A549 (cell line): ENCODE measurements around the gene TEX51.

ENCODE experiments used
- CEBPB ChIP-seq, 2 experiments: fragments of >200 bp in 1 of 2; sonication (Bioruptor Twin) in 1 of 2; formaldehyde crosslinking in 1 of 2; IDR thresholded peaks; 2 replicates each; pipeline ENCODE4 v1.6.1; 2012 to 2016
- HOXB5 ChIP-seq: fragments of 250-450 bp; sonication (Bioruptor Pico); IDR thresholded peaks from 2 replicates; pipeline ENCODE4 v1.5.0; 2020; ENCODE audit warnings: mild to moderate bottlenecking, moderate library complexity
- POLR2A ChIP-seq: IDR thresholded peaks from 2 replicates; pipeline ENCODE4 v1.6.1; 2012; ENCODE audit warnings: mild to moderate bottlenecking, low read length
- POLR2AphosphoS2 ChIP-seq: conservative IDR thresholded peaks from 2 replicates; pipeline ENCODE4 v1.6.1; 2012; ENCODE audit warnings: low read length, improper control_type of control experiment, inconsistent platforms
- RARB ChIP-seq: fragments of 250-450 bp; sonication (Bioruptor Pico); IDR thresholded peaks from 2 replicates; pipeline ENCODE4 v1.8.0; 2021; ENCODE audit warnings: mild to moderate bottlenecking, moderate library complexity
- TF ChIP-seq, protein P1 (sequence below): IDR thresholded peaks from 2 replicates; pipeline ENCODE4 v1.6.1; 2012
- TF ChIP-seq, protein P2 (sequence below): fragments of >200 bp; sonication (Bioruptor Twin); formaldehyde crosslinking; IDR thresholded peaks from 3 replicates; pipeline ENCODE4 v1.5.1; 2016
- TF ChIP-seq, protein P3 (sequence below): IDR thresholded peaks from 2 replicates; pipeline ENCODE4 v1.6.1; 2012
- TF ChIP-seq, protein P4 (sequence below): fragments of 150-350 bp; IDR thresholded peaks from 2 replicates; pipeline ENCODE4 v1.6.1; 2014; ENCODE audit warnings: low read depth, mild to moderate bottlenecking, low read length

DNA sequence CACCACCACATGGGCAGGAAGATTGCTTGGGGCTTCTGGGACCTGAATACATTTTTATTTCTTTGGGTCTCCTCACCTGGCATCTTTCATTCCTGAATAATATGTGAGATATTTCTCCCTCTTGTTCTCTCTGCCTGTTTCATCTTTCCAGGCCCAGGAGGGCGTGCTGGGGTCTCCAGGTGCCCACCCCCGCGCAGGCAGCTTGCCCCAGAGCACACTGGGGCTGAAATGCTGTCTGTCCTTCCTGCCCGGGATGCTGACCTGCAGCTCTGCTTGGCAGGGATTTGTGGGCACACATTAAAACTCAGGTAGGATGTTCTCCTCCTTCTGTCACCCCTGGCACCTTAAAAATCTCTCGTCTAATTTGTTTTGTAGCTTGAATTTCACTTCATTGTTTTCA is 39.7 kb upstream of the TEX51 start:
- TF ChIP-seq, protein P1, sequence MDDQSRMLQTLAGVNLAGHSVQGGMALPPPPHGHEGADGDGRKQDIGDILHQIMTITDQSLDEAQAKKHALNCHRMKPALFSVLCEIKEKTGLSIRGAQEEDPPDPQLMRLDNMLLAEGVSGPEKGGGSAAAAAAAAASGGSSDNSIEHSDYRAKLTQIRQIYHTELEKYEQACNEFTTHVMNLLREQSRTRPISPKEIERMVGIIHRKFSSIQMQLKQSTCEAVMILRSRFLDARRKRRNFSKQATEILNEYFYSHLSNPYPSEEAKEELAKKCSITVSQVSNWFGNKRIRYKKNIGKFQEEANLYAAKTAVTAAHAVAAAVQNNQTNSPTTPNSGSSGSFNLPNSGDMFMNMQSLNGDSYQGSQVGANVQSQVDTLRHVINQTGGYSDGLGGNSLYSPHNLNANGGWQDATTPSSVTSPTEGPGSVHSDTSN = no peak
- TF ChIP-seq CEBPB (IDR thresholded peaks at IDR 0.05) = no peak
- TF ChIP-seq, protein P2, sequence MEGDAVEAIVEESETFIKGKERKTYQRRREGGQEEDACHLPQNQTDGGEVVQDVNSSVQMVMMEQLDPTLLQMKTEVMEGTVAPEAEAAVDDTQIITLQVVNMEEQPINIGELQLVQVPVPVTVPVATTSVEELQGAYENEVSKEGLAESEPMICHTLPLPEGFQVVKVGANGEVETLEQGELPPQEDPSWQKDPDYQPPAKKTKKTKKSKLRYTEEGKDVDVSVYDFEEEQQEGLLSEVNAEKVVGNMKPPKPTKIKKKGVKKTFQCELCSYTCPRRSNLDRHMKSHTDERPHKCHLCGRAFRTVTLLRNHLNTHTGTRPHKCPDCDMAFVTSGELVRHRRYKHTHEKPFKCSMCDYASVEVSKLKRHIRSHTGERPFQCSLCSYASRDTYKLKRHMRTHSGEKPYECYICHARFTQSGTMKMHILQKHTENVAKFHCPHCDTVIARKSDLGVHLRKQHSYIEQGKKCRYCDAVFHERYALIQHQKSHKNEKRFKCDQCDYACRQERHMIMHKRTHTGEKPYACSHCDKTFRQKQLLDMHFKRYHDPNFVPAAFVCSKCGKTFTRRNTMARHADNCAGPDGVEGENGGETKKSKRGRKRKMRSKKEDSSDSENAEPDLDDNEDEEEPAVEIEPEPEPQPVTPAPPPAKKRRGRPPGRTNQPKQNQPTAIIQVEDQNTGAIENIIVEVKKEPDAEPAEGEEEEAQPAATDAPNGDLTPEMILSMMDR = no peak
- TF ChIP-seq RARB = no peak
- TF ChIP-seq, protein P3, sequence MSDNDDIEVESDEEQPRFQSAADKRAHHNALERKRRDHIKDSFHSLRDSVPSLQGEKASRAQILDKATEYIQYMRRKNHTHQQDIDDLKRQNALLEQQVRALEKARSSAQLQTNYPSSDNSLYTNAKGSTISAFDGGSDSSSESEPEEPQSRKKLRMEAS = no peak
- no peak for TF ChIP-seq POLR2A
- no peak for TF ChIP-seq HOXB5
- TF ChIP-seq, protein P4, sequence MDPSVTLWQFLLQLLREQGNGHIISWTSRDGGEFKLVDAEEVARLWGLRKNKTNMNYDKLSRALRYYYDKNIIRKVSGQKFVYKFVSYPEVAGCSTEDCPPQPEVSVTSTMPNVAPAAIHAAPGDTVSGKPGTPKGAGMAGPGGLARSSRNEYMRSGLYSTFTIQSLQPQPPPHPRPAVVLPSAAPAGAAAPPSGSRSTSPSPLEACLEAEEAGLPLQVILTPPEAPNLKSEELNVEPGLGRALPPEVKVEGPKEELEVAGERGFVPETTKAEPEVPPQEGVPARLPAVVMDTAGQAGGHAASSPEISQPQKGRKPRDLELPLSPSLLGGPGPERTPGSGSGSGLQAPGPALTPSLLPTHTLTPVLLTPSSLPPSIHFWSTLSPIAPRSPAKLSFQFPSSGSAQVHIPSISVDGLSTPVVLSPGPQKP = no peak
- TF ChIP-seq POLR2AphosphoS2 = no peak
